GM18517 (cell line): ENCODE measurements around the gene CCDC3.
"Not testable (repeated sequence)": the region's sequence is repeated elsewhere in the genome, so short reads cannot be mapped to it uniquely, and the experiment has no call there.

Source experiments
- ATAC-seq: cut with Tn5 transposase; IDR thresholded peaks from one replicate; pipeline ENCODE4 v1.9.1; 2021; ENCODE audit warnings: mild to moderate bottlenecking, moderate library complexity; ENCODE audit not compliant: unreplicated experiment

Gene CCDC3

DNA sequence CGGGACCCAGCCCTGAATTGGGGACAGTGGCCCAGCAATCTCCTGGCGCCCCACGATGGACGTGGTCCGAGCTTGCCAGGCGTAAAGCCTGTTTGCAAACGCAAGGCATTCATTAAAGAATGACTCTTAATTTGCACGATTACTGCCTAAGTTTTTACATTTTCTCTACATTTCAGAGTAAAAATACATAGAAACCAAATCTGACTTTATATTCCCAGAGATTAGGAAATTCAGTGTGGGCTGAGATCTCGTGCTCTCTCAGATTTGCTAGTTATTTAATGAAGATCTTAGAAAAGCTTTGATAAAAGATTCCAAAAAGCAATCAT lies 337 bp upstream of the CCDC3 start:
- ATAC-seq: no peak

DNA sequence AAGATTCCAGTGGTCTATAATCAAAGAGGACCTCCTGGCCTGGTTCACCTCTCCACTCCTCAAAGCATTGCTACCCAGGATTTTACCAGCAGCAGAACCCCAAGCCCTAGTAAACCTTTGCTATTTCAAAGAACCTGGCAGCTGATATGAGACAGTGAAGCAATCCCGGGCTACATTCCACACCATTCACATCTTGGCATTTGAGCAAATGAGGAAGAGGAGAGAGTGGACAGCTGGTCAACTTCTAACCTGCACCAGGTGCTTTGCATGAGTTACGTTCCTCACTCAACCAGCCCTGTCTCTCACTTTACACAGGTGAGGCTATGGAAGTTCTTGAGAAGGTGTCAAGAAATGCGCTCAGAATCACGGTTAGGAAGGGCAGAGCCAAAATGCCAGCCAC lies 1.1 kb downstream of the CCDC3 start:
- no peak for ATAC-seq

DNA sequence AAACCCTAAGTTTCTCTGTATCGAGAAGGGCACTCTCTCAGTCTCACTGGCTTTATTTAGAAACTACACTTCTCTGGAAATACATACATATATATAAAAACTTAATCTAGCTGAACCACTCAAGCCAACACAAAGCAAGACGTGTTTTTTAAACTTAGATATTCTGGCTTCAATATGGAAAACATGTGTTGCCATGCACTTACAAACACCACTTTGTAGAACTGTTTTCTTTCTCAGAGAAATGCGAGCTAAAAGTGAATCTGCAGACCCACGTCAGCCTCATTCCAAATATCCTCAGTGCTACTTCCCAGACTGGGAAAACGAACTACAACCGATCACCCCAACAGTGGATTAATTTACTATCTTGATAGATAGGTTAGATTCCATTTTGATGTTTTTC lies 1.7 kb downstream of the CCDC3 start:
- no peak for ATAC-seq

DNA sequence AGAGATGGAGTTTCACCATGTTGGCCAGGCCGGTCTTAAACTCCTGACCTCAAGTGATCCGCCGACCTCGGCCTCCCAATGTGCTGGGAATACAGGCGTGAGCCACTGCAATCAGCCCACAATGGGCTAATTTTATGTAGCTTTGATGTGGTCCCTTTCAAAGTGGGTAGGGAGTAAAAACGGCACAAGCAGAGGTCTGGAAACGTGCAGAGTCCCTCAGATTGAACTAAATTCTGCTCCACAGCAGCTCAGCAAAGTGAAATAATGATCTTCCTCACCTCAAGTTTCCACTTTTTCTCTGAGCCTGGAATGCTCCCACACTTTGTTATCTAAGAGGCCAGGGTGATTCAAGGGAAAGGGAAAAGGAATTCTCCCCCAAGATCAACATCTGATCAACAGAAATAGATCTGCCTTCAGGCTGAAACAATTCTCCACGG lies 6.1 kb downstream of the CCDC3 start:
- no peak for ATAC-seq

DNA sequence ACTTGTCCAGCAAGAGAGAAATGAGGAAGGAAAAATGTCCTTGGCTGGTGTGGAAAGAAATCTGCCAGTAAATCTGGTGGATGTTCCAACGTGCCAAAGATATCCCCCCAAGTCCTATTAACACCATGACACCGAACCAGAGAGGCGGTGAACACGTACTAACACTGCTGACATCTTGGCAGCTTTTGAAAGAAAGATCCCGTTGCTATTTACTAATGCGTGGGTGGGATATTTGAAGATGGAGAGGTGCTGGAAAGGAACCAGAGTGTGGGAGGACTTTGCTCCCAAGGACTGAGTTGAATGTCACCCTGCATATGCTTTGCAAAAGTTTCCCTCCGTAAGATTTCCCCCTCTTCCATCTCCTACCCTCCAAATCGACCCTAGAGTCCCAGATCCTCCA lies 7.9 kb downstream of the CCDC3 start:
- ATAC-seq: no peak

DNA sequence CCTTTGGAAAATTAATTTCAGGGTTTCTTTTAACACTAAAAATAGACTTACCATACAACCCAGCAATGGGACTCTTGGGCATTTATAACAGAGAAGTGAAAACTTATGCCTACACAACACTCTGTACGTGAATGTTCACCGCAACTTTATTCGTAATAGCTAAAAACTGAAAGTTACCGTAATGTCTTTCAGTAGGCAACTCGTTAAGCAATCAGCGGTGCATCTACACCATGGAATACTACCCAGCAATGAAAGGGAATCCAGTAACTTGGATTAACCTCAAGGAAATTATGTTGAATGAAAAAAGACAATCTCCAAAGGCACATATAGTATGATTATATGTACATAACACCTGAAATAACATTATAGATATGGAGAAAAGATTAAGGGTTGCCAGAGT lies 16.2 kb downstream of the CCDC3 start:
- no peak for ATAC-seq

DNA sequence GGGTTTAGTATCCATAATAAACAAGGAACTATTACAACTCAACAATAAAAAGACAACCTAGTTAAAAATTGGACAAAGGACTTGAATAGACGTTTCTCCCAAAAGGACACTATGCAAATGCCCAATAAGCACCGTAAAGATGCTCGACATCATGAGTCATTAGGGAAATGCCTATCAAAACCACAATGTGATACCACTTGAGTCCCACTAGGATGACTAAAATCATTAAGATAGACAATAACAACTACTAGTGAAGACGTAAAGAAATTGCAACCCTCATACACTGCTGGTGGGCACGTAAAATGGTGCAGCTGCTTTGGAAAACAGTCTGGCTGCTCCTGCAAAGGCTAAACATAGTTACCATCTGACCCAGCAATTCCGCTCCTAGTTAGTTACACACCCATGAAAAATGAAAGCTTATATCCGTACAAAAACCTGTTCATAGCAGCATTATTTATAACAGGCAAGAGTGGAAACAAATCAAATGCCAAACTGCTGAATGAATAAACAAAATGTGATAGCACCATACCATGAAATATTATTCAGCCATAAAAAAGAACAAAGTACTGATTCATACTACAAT lies 17.3 kb downstream of the CCDC3 start:
- no peak for ATAC-seq

DNA sequence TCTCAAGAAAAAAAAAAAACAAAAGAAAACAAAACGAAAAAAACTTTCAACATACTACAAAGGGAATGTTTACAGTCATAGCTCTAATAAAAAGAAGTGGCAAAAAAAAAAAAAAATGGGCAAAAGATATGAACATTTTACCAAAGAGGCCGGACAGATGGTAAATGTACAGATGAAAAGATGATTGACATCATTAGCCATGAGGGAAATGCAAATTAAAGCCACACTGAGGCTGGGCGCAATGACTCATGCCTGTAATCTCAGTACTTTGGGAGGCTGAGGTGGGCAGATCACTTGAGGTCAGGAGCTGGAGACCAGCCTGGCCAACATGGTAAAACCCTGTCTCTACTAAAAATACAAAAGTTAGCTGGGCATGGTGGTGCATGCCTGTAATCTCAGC lies 17.9 kb downstream of the CCDC3 start:
- not testable (repeated sequence) for ATAC-seq

DNA sequence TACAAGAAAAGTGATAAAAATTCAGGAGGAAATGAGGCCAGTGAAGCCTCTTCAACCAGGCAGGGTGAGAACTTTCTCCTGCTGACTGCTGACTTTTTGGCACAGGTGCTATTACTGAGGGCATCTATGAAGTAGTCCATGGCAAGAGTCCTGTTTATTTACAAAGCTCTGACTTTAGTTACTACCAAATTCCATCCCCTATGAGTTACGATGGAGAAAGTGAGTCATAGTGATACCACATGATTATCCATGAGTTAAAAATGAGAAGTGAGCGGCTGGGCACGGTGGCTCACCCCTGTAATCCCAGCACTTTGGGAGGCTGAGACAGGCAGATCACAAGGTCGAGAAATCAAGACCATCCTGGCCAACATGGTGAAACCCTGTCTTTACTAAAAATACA lies 19.9 kb downstream of the CCDC3 start:
- no peak for ATAC-seq

DNA sequence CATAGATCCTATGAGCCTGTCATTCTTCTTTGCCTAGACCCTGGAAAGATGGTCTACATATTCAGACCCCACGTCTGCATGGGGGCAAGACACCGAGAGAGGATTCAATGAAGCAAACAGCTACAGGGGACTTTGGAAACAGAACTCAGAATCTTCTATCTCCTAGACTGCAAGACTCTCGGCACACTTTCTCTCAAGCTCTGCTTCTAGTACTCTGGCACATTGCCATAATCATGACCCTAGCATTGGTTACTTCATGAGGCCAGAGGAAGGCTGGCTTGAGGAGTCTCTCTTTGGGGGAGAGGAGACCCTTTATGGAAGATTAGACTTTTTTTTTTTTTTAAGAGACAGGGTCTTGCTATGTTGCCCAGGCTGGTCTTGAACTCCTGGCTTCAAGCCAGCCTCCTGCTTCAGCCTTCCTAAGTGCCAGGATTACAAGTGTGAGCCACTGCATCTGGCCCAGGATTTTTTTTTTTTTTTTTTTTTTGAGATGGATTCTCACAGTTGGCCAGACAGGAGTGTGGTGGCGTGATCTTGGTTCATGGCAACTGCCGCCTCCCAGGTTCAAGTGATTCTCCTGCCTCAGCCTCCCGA lies 20.7 kb downstream of the CCDC3 start:
- no peak for ATAC-seq

DNA sequence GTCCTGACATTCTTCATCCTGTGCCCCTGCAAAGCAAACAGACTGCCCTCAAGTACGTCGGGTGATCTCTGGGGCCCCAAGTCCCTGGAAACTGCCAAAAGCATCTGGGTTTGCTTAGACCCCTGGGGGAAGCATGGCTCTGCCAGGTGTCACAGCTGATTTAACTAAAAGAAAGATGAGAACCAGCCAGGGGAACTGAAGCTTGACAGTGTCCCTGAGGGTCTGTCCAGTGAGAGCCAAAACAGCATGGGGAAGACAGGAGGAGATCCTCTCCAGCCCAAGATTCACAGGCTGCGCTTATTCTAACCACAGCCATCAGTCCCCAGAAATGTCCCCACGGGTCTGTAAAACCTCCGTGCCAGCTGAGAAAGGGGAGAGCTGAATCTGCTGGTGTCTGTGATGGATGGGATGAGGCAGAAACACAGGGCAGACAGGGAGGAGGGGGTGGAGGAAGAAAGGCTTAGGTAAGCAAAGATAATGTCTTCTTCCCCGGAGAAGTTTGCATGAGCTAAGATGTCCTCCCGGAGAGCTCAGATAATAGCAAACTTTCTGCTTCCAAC lies 21.3 kb downstream of the CCDC3 start:
- no peak for ATAC-seq

DNA sequence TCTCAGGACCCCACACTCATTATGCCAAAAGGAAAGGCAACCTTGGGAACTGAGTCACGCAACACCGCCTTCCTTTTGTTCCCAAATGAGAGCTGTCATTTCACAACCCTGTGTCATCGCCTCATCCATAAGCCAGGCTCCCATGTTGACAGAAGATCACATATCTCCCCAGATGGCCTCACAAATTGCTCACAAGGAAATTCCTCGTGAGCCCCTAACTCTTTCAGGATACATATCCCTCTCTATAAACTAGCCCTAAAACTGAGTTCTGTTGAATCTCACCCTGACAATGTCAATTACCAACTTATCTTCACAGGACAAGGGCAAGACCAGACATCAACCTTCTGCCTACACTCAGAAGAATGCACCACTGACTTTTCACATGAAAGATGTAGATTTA lies 22.6 kb downstream of the CCDC3 start:
- ATAC-seq: no peak

DNA sequence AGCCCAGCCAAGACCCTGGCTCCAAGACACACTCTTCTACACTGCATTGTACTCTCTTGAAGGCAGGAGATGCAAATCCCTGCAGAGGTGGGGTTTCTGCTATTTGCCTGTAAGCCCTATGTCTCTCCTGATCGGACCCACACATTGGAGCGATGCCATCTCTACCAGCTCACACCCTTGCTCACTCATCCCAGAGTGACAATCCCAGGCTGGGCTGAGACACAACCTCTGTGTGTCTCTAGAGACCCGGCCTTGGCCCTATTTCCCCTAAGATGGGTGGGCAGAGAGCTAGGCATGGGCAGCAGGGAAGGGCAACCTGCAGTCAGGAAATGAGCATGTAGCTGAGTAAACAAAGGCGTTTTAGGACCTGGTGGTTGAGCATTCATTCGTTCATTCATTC lies 25.6 kb downstream of the CCDC3 start:
- no peak for ATAC-seq

DNA sequence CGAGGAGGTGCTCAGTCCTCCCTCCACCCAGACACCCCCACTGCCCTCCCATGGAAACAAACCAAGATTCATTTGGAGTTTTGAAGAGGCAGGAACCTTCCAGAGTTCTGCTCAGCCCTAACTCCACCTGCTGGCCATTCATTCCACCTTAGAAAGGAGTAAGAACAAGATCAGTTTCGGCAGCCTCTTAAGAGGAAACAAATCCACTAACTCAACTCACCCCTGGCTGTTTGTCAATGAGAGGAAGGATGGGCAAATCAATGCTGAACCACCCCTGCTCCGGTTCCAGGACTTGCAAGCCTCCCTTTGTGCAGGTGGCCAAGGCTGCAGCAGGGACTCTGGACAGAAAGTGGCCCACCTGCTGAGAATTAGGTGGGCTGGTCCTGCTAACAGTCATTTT lies 26.2 kb downstream of the CCDC3 start:
- no peak for ATAC-seq

DNA sequence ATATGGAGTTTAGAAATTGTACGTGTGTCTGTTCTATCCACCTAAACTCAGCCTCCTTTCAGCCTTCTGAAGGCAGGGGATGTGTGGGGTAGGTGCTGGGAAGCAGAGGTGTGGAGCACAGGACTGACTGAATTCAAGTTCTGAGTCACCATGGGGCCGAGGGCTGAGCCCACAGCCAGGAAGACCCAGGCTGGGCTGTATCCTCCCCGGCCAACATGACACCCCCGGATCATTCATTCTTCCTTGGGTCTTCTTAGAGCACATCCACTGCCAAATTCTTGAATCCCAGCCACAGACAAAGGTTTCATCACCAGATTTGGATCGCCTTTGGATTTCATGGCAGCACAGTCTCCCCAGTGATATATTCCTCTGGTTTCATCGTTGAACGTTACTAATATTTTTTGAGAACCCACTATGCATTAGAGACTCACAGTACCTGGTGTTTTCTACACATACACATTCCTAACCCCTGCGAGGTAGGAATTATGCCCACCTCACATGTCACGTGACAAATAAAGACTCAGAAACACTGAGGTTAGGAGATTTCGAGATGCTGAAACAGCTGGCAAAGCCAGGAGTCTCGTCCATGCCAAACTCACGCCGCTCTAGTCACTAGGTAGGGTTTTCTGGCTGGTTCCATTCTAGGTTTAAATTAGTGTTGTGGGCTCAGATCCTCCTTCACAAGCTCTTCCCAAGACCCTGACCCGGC lies 26.9 kb downstream of the CCDC3 start:
- no peak for ATAC-seq

DNA sequence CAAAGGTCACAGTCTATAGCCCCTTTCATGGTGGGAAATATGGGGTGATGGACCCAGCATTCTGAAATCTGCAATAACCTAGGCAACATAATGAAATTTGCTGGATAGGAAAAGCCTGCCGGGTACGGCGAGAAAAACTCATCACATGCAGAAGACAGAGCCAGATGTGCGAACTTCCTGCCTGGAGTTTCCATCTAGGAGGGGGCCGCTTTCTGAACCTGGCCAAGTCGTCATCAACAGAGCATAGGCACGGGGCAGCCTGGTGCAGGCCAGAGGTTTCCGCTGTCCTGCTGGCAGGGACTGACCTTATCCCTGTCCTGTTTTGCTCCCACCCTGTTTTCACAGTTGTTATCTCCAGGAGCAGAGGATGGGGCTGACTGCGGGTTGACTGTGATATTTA lies 27.4 kb downstream of the CCDC3 start:
- ATAC-seq: no peak

DNA sequence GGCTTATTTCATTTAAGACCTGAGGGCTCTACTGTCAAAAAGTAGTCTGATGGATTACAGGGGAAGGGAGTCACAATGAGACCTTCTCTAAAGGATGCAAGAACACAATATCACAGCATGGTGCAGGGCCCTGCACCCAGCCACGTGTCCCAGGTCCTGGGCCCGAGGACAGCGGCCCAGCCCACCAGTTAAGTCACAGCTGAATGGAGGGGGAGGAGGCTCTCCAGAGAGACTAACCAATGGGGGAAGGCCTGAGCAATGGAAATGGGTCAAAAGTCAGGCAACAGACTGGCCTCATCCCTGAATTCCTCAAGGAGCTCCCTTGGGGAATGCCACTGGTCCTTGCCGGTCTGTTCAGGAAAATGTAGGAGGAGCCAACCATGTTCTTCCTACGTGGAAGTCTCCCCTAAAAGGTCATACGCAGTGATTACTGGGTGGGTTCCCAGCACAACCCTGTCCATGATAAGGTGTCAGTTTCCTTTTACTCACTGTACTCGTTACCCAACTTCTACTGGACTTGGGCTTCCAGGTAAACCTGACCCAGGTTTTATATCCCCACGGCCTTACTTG lies 28.3 kb downstream of the CCDC3 start:
- ATAC-seq: no peak

DNA sequence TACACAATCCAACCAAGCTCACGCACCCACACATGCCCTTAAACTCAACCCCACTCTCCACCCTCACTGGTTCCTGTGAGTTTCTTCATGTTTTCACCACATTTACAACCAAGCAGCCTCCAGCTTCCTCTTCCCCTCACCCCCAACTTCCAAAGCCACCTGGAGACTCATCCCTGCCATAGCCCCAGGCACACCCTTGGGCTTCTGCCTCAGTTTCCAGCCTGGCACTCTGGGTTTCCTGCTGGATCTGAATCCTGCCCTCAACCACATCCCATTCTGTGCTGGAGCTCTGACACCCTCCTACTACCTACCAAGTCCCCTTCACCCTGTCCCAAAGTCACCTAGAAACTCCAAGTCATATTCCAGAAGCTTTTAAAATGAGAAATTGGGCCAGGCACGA lies 29.4 kb downstream of the CCDC3 start:
- no peak for ATAC-seq

DNA sequence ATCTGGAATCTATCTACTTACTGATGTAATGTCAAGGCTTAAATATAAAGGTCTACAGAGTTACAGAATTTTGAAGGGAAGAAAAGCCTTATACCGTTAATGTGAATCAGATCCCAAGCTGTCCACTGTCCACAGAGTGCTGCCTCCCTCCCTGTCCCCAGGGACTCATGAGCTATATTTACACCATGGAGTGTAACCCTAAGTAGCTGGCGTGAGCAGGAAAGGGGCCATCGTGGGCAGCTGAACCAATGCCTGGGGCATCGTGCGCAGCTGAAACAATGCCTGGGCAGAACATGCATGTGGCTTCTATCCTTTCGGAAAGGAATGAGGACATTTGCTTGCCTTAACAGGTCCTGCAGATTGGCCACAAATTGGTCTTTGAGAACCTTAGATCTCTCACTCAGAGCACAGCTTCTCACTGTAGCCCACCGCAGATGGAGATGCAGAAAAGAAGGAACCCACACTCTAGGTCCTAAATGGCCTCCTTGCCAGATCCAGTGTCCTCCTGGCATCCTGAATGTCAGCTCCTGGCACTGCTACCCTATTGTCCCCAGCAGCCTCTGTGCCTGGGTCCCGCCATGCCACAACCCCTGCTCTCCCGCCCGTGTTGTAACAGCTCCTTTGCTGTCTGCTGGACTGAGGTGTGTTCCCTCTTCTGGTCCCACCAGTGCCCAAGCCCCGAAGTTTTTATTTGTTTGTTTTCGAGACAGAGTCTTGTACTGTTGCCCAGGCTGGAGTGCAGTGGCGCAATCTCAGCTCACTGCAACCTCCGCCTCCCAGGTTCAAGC lies 30.3 kb downstream of the CCDC3 start:
- no peak for ATAC-seq

DNA sequence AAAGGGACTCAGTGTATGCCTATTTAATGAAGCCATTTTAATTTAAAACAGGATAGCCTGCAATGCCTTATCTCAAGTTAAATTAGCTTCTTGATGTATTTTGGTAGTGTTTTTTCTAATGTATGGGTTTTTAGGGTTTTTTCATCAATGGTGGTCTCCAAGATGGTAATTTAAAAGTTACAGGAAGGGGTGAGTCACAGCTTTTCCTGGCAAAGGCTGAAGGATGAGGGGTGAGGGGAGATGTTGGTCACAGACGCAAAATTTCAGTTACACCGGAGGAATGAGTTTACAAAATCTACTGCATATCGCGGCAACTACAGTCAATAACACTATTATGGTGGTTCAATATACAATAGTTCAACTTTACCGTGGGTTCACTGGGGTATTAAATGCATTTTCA lies 31.6 kb downstream of the CCDC3 start:
- no peak for ATAC-seq

DNA sequence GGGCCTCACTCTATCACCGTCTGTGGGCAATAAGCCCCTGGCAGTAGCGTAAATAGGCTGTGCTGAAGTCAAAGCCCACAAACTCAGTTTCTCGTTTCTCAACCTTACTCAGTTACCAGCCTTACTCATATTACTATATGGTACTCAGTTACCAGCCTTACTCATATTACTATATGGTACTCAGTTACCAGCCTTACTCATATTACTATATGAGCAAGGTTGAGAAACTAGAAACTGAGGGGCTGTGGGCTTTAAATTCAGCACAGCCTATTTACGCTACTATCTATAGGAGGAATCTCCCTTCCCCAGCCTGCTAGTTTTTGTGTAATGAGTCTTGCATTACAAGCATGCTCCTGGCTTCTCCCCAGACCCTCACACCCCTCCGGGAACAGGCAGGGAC lies 35.4 kb downstream of the CCDC3 start:
- no peak for ATAC-seq
